ENCODE measurements around the gene SERAC1. TPM values are rescaled to one million over a fixed set of nuclear protein-coding genes. Genes with fewer than 3 reads are reported as not detected.
"Not testable (repeated sequence)": the region's sequence is repeated elsewhere in the genome, so short reads cannot be mapped to it uniquely, and the experiment has no call there.

Gene SERAC1
- total and polyA plus RNA-seq, 2 of the 4 experiments (the other 2 are of a cell fraction), result 7.7 to 15.6 TPM

DNA sequence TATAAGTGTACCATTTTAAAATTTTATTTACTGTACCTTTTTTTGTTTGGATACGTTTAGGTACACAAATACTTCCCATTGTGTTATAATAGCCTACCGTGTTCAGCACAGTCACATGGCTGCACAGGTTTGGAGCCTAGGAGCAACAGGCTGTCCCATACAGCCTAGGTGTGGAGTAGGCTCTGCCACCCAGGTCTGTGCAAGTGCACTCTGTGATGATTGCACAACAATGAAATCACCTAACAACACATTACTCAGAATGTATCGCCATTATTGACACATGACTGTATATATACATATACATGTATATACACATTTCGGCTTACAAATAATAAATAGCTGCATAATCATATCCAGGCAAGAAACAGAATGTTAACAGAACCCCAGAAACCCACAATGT, 15.4 kb downstream of the SERAC1 start:
- Histone ChIP-seq H3K14ac (replicated peaks; ENCODE audit: low read depth, low read length) (no peak overlapping the region), H3K9ac (ENCODE audit: low read depth, low read length) (no peak overlapping the region), H3K9me3 (ENCODE audit: control insufficient read depth, insufficient read depth, low read length) (no peaks in the 10 kb centered on the region), H4K8ac (ENCODE audit: low read depth in 2 of 2, low read length in 2 of 2) (no peak overlapping the region), H3K23ac (ENCODE audit: low read depth, low read length) (no peak overlapping the region), H2BK20ac (ENCODE audit: low read depth, low read length) (no peak overlapping the region), H2BK5ac (ENCODE audit: low read depth, low read length, poor library complexity, severe bottlenecking) (no peak overlapping the region), H2AK5ac (ENCODE audit: low read depth, low read length) (no peak overlapping the region), H2AK9ac (replicated peaks; ENCODE audit: low read depth, low read length, poor library complexity) (no peak overlapping the region), H3K4me1 (ENCODE audit: control insufficient read depth, insufficient read depth, low read length) (peaks cover 4% of the 10 kb centered on the region), H3K27ac (ENCODE audit: insufficient read depth, low read length) (no peak overlapping the region), H2AFZ (replicated peaks; ENCODE audit: low read length, poor library complexity) (no peak overlapping the region), H4K91ac (ENCODE audit: insufficient read depth, low read depth, low read length) (no peak overlapping the region), H3K18ac (ENCODE audit: low read depth, low read length) (no peak overlapping the region), H2BK120ac (ENCODE audit: low read depth, low read length) (no peak overlapping the region), H3K79me1 (ENCODE audit: low read depth in 1 of 2, low read length in 2 of 2) (peaks cover 4 to 12% of the 10 kb centered on the region in 2 experiments), H3K9me1 (ENCODE audit: insufficient read depth, low read length) (peaks cover 7% of the 10 kb centered on the region), H3K4me3 (ENCODE audit: insufficient read depth, low read depth, low read length) (no peak overlapping the region), H3K27me3 (ENCODE audit: control insufficient read depth, insufficient read depth, low read length) (no peaks in the 10 kb centered on the region), H4K20me1 (ENCODE audit: insufficient read depth, low read length) (peaks cover 4% of the 10 kb centered on the region; the same call in 1 of the 2 replicates), H2BK15ac (ENCODE audit: low read depth, low read length) (no peak overlapping the region), H3K4ac (ENCODE audit: low read depth, low read length) (no peak overlapping the region), H3K4me2 (ENCODE audit: low read depth, low read length) (no peak overlapping the region), H4K5ac (ENCODE audit: low read depth, low read length) (no peak overlapping the region), H3K56ac (ENCODE audit: extremely low read depth, insufficient read depth, low read length) (no peak overlapping the region), H3K36me3 (ENCODE audit: control insufficient read depth, insufficient read depth, low read length) (peaks cover 7% of the 10 kb centered on the region)
- TF ChIP-seq SMC3 (IDR thresholded peaks at IDR 0.05; ENCODE audit: low read depth, low read length) (no peak), CEBPB (IDR thresholded peaks at IDR 0.05; ENCODE audit: low read depth, low read length) (peak; percentile 85)
- DNase-seq (no peak), ATAC-seq (ENCODE audit: low read depth) (no peak)
- no TSS peak for BruUV-seq (replicated peaks)
- intact Hi-C loops (cut with micrococcal nuclease), result no loop called here
- ChIA-PET CTCF (interaction anchor here (1.3 kb wide), 1 partner anchor 9 kb away, joined by 3 read pairs; no protein-coding TSS in a partner anchor), POLR2A (ENCODE audit: unreplicated experiment) (no interaction called here)
- no CpG with 5 or more reads among the region's 4 CpGs for WGBS, 2 experiments (ENCODE audit: extremely low coverage in 2 of 2, insufficient read length in 1 of 2)
- dilution Hi-C loops (cut with HindIII; ENCODE audit: low sequenced_read_pairs, unreplicated experiment), result no loop called here
- in situ Hi-C loops (cut with MboI; ENCODE audit: low sequenced_read_pairs), result no loop called here

DNA sequence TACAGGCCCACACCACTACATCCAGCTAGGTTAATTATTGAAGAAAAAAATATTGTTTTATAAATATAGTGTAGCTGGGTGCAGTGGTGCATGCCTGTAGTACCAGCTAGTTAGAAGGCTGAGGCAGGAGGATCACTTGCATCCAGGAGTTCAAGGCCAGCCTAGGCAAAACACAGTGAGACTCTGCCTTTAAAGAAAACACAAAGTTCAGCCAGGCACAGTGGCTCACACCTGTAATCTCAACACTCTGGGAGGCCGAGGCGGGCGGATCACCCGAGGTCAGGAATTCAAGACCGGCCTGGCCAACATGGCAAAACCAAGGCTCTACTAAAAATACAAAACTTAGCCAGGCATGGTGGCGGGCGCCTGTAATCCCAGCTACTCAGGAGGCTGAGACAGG, 16.0 kb downstream of the SERAC1 start:
- H3K4me2 ChIP-seq (ENCODE audit: low read depth, low read length); intact Hi-C loops (cut with micrococcal nuclease); H3K14ac ChIP-seq (replicated peaks; ENCODE audit: low read depth, low read length); H4K5ac ChIP-seq (ENCODE audit: low read depth, low read length); H3K4ac ChIP-seq (ENCODE audit: low read depth, low read length); H2AFZ ChIP-seq (replicated peaks; ENCODE audit: low read length, poor library complexity); H3K23ac ChIP-seq (ENCODE audit: low read depth, low read length); H2BK20ac ChIP-seq (ENCODE audit: low read depth, low read length); H2AK5ac ChIP-seq (ENCODE audit: low read depth, low read length); ATAC-seq (ENCODE audit: low read depth); H4K91ac ChIP-seq (ENCODE audit: insufficient read depth, low read depth, low read length); dilution Hi-C loops (cut with HindIII; ENCODE audit: low sequenced_read_pairs, unreplicated experiment); in situ Hi-C loops (cut with MboI; ENCODE audit: low sequenced_read_pairs); H3K9me3 ChIP-seq (ENCODE audit: control insufficient read depth, insufficient read depth, low read length); H3K4me1 ChIP-seq (ENCODE audit: control insufficient read depth, insufficient read depth, low read length); BruUV-seq (replicated peaks); H2AK9ac ChIP-seq (replicated peaks; ENCODE audit: low read depth, low read length, poor library complexity); H2BK5ac ChIP-seq (ENCODE audit: low read depth, low read length, poor library complexity, severe bottlenecking); H3K9me1 ChIP-seq (ENCODE audit: insufficient read depth, low read length); H3K36me3 ChIP-seq (ENCODE audit: control insufficient read depth, insufficient read depth, low read length); H4K8ac ChIP-seq (ENCODE audit: low read depth in 2 of 2, low read length in 2 of 2); H3K18ac ChIP-seq (ENCODE audit: low read depth, low read length); H2BK120ac ChIP-seq (ENCODE audit: low read depth, low read length); H2BK15ac ChIP-seq (ENCODE audit: low read depth, low read length); H4K20me1 ChIP-seq (ENCODE audit: insufficient read depth, low read length); H3K4me3 ChIP-seq (ENCODE audit: insufficient read depth, low read depth, low read length); H3K56ac ChIP-seq (ENCODE audit: extremely low read depth, insufficient read depth, low read length); H3K27me3 ChIP-seq (ENCODE audit: control insufficient read depth, insufficient read depth, low read length); H3K9ac ChIP-seq (ENCODE audit: low read depth, low read length); POLR2A ChIA-PET (ENCODE audit: unreplicated experiment); DNase-seq; H3K27ac ChIP-seq (ENCODE audit: insufficient read depth, low read length): not testable (repeated sequence)
- H3K79me1 ChIP-seq (ENCODE audit: low read depth in 1 of 2, low read length in 2 of 2), result peaks cover 4 to 12% of the 10 kb centered on the region in 2 experiments
- 100% methylated on average over 2 of the region's 7 CpGs; no CpG with 5 or more reads in 1 of the 2 experiments for WGBS, 2 experiments (ENCODE audit: extremely low coverage in 2 of 2, insufficient read length in 1 of 2)
- CTCF ChIA-PET, result interaction anchor here (0.6 to 0.7 kb wide), 3 partner anchors 251 to 483 kb away, joined by 4 to 7 read pairs (median 4); no protein-coding TSS in a partner anchor

All from IMR-90 (cell line).